ENCODE results near the gene CILP. TPM values are rescaled to one million over a fixed set of nuclear protein-coding genes. Genes with fewer than 3 reads are reported as not detected.

Gene CILP
- total RNA-seq, 1 experiment from 2014 or later: 0.04 TPM

DNA sequence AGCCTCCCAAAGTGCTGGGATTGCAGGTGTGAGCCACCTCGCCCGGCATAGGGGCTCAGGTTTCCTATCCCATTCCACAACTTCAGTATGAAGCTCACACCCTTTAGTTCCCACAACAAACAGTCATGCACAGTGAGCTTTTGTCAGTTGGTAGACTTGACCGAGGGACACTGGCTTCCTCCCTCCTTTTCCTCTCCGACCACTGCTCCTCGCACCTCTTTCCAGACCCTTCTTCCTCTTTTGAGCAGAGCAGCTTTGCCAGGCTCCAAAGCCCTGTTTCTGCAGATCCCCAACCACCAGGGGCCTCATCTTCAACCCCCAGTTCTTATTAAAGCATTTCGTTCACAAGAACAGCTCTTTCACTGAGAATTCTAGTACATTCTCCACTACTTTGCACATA is 12.7 kb upstream of the CILP start:
- H3K4me3 Mint-ChIP-seq: no peak overlapping the region; a peak in 1 of 5 replicates
- Histone ChIP-seq H2AK5ac (ENCODE audit: insufficient read length, low read length) (no peak overlapping the region), H3K23ac (ENCODE audit: insufficient read length, low read depth, low read length) (no peak overlapping the region), H3K4me1 (ENCODE audit: insufficient read depth, low read length) (0 out of 2 replicates have a peak, but pooled peaks cover 2% of the 10 kb centered on the region), H4K8ac (replicated peaks; ENCODE audit: insufficient read length, low read depth, low read length) (no peak overlapping the region), H3K18ac (ENCODE audit: insufficient read length, low read depth, low read length) (no peak overlapping the region), H3K56ac (ENCODE audit: insufficient read length, low read depth, low read length) (no peak overlapping the region), H3K4ac (ENCODE audit: low read depth, low read length) (no peak overlapping the region), H3K4me2 (ENCODE audit: insufficient read depth, insufficient read length, low read length) (no peak overlapping the region), H3K27ac (ENCODE audit: insufficient read length, low read depth, low read length) (no peak overlapping the region), H3K14ac (ENCODE audit: insufficient read depth, low read length) (no peak overlapping the region), H3K23me2 (ENCODE audit: insufficient read length, low read depth, low read length, poor library complexity, severe bottlenecking) (no peaks in the 10 kb centered on the region), H3K9me3 (ENCODE audit: control insufficient read depth, low read depth, low read length) (no peaks in the 10 kb centered on the region), H2BK20ac (ENCODE audit: low read depth, low read length, poor library complexity, severe bottlenecking) (no peak overlapping the region), H3K9ac (ENCODE audit: extremely low read depth, insufficient read length, low read length) (no peak overlapping the region), H3K79me2 (ENCODE audit: insufficient read depth, low read length) (no peaks in the 10 kb centered on the region), H3K27me3 (ENCODE audit: insufficient read depth, low read length) (no peaks in the 10 kb centered on the region), H4K5ac (ENCODE audit: insufficient read length, low read depth, low read length) (no peak overlapping the region), H2BK5ac (ENCODE audit: insufficient read length, low read length) (no peak overlapping the region), H3T11ph (ENCODE audit: low read length) (no peak overlapping the region), H4K91ac (ENCODE audit: insufficient read length, low read depth, low read length) (no peak overlapping the region), H2BK15ac (ENCODE audit: low read depth, low read length) (no peak overlapping the region), H2BK120ac (ENCODE audit: low read depth, low read length, poor library complexity, severe bottlenecking) (no peak overlapping the region), H2AFZ (ENCODE audit: low read length) (no peak overlapping the region), H4K20me1 (ENCODE audit: control insufficient read depth, insufficient read depth, insufficient read length) (no peaks in the 10 kb centered on the region), H2BK12ac (ENCODE audit: insufficient read length, low read depth, low read length) (no peak overlapping the region), H3K79me1 (ENCODE audit: insufficient read depth, low read depth, low read length, poor library complexity, severe bottlenecking) (no peaks in the 10 kb centered on the region)
- H3K36me3 Mint-ChIP-seq (ENCODE audit: insufficient read depth in 1 of 3, low read depth in 3 of 3): no peaks in the 10 kb centered on the region
- no peaks in the 10 kb centered on the region for H3K9me3 Mint-ChIP-seq
- no CpG with 5 or more reads among the region's 6 CpGs for WGBS (ENCODE audit: extremely low coverage, insufficient read length, low lambda C conversion rate)
- 0 out of 7 replicates have a peak overlapping the region, but pooled peaks of 1 of the 3 experiments have one; percentile 9 for H3K27ac Mint-ChIP-seq
- H3K27me3 Mint-ChIP-seq (ENCODE audit: low read depth): peaks cover 3% of the 10 kb centered on the region
- peaks cover 25 to 33% of the 10 kb centered on the region in 2 experiments for H3K4me1 Mint-ChIP-seq
- TF ChIP-seq CTCF (conservative IDR thresholded peaks at IDR 0.05): no peak
- no peak for DNase-seq

Measured in H9 (cell line).